K562 (cell line): ENCODE data around the gene CBX4. TPM values are rescaled to one million over a fixed set of nuclear protein-coding genes. Genes with fewer than 3 reads are reported as not detected.
A peak's percentile ranks its signal among the peaks of the same experiment; 100 is the strongest.

Experiments used
- ARID4B ChIP-seq: sonication (generic); formaldehyde crosslinking; IDR thresholded peaks from 2 replicates; pipeline ENCODE4 v1.8.0; 2022; ENCODE audit warnings: mild to moderate bottlenecking, missing genetic modification reagents
- BCOR ChIP-seq: fragments of 450-650 bp; IDR thresholded peaks from 2 replicates; pipeline ENCODE4 v1.6.1; 2016
- BDP1 ChIP-seq: IDR thresholded peaks from 3 replicates; pipeline ENCODE4 v1.6.1; 2011; ENCODE audit not compliant: insufficient read length, insufficient read depth
- PBX2 ChIP-seq, 2 experiments: IDR thresholded peaks in 1 of 2; conservative IDR thresholded peaks in 1 of 2; 2 replicates each; pipeline ENCODE4 v1.6.1; 2016; ENCODE audit warnings: low read depth in 2 of 2, mild to moderate bottlenecking in 1 of 2, missing compliant biosample characterization in 1 of 2, missing genetic modification characterization in 1 of 2, moderate library complexity in 1 of 2
- PKNOX1 ChIP-seq: fragments of 450-650 bp; IDR thresholded peaks from 2 replicates; pipeline ENCODE4 v1.6.1; 2016
- USF2 ChIP-seq: sonication (generic); formaldehyde crosslinking; IDR thresholded peaks from 2 replicates; pipeline ENCODE4 v1.5.0; 2020; ENCODE audit warnings: missing genetic modification reagents
- polyA plus RNA-seq, 8 experiments: library from polyadenylated mRNA; depleted of rRNA in 4 of 8; stranded (reverse) in 5 of 8; unstranded in 3 of 8; fragments of >200 nt; fragmentation: Nextera tagmentation in 2 of 8; fragmentation: Illumina TruSeq in 1 of 8; extraction: Ambion mirVana in 2 of 8; extraction: Trizol in 1 of 8; gene quantifications; 2 replicates each; pipeline versions ENCODE4 v1.2.1 to v1.2.3, GENCODE V29; 2011 to 2014; ENCODE audit warnings: inconsistent platforms in 1 of 8, missing spikeins in 1 of 8
- total RNA-seq, 7 experiments: library from RNA; depleted of rRNA in 6 of 7; stranded (reverse); fragments of >200 nt in 6 of 7; fragmentation: Illumina TruSeq in 2 of 7; extraction: Trizol in 2 of 7; gene quantifications; 2 replicates each; pipeline versions ENCODE4 v1.2.1 to v1.2.3, GENCODE V29; 2011 to 2021; ENCODE audit warnings: low replicate concordance in 1 of 7
- TF ChIP-seq, protein P1 (sequence below): sonication (generic); formaldehyde crosslinking; IDR thresholded peaks from 2 replicates; pipeline ENCODE4 v1.8.0; 2022; ENCODE audit warnings: missing genetic modification reagents, mild to moderate bottlenecking, moderate library complexity, borderline replicate concordance
- TF ChIP-seq, protein P2 (sequence below): fragments of 250-450 bp; sonication (Bioruptor Pico); IDR thresholded peaks from 2 replicates; pipeline ENCODE4 v1.8.0; 2022; ENCODE audit warnings: inconsistent platforms
- TF ChIP-seq, protein P3 (sequence below): fragments of 450-650 bp; formaldehyde crosslinking; IDR thresholded peaks from 2 replicates; pipeline ENCODE4 v1.4.0; 2020; ENCODE audit warnings: mild to moderate bottlenecking, moderate library complexity

The CBX4 gene
- total and polyA plus RNA-seq, 9 of the 15 experiments (the other 6 are each of a cell fraction or from before 2014, with no cell fraction given), result 0.98 to 50.5 (median 10.0) TPM

DNA sequence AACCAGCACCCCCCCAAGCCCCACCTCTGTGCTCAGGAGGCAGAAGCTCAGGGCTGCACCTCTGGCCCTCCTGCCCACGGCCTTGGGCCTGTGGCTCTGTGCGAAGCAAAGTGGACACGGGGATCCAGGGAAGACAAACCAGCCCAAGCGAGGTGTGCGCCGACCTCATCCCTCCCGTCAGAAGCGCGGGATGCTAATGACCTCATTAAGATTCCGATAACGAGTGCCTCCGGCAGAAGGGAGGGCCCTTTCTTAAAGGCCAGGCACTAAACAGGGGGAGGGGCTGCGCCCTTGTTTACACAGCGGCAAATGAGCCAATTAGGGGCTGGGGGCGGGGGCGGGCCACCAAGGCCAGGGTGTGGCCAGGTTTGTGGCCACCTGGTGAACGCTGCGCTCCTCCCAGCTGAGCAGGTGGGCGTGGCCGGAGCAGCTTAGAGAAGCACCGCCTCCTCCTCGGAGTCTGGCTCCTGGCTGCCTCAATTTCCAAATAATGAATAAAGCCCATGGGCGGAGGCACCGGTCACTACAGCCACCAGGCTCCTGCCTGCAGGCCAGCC, 3.2 kb downstream of the CBX4 start (continued):
- TF ChIP-seq, protein P1, sequence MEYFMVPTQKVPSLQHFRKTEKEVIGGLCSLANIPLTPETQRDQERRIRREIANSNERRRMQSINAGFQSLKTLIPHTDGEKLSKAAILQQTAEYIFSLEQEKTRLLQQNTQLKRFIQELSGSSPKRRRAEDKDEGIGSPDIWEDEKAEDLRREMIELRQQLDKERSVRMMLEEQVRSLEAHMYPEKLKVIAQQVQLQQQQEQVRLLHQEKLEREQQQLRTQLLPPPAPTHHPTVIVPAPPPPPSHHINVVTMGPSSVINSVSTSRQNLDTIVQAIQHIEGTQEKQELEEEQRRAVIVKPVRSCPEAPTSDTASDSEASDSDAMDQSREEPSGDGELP (CRISPR knock-in tag), result peak; percentile 96
- TF ChIP-seq PKNOX1 (peak; percentile 38; the same call in 1 of the 2 replicates), BDP1 (no peak), PBX2 (CRISPR knock-in tag; IDR thresholded peaks at IDR 0.05; ENCODE audit: low read depth) (no peak), PBX2 (tag; conservative IDR thresholded peaks at IDR 0.05; ENCODE audit: low read depth) (no peak), USF2 (CRISPR knock-in tag) (no peak), BCOR (0 out of 2 replicates have a peak, but pooled peaks have one; percentile 24), ARID4B (CRISPR knock-in tag) (peak; percentile 51; the same call in 1 of the 2 replicates)
- TF ChIP-seq, protein P2, sequence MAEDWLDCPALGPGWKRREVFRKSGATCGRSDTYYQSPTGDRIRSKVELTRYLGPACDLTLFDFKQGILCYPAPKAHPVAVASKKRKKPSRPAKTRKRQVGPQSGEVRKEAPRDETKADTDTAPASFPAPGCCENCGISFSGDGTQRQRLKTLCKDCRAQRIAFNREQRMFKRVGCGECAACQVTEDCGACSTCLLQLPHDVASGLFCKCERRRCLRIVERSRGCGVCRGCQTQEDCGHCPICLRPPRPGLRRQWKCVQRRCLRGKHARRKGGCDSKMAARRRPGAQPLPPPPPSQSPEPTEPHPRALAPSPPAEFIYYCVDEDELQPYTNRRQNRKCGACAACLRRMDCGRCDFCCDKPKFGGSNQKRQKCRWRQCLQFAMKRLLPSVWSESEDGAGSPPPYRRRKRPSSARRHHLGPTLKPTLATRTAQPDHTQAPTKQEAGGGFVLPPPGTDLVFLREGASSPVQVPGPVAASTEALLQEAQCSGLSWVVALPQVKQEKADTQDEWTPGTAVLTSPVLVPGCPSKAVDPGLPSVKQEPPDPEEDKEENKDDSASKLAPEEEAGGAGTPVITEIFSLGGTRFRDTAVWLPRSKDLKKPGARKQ (CRISPR knock-in tag), result no peak
- TF ChIP-seq, protein P3, sequence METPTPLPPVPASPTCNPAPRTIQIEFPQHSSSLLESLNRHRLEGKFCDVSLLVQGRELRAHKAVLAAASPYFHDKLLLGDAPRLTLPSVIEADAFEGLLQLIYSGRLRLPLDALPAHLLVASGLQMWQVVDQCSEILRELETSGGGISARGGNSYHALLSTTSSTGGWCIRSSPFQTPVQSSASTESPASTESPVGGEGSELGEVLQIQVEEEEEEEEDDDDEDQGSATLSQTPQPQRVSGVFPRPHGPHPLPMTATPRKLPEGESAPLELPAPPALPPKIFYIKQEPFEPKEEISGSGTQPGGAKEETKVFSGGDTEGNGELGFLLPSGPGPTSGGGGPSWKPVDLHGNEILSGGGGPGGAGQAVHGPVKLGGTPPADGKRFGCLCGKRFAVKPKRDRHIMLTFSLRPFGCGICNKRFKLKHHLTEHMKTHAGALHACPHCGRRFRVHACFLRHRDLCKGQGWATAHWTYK (CRISPR knock-in tag), result peak; percentile 92
